Ishikawa (cell line): Measurements from ENCODE around the gene HABP2.

Source experiments
- CEBPB ChIP-seq: IDR thresholded peaks from 2 replicates; pipeline ENCODE4 v1.6.1; 2012
- CREB1 ChIP-seq: IDR thresholded peaks from 2 replicates; pipeline ENCODE4 v1.6.1; 2012; ENCODE audit warnings: low read depth
- EGR1 ChIP-seq: IDR thresholded peaks from 2 replicates; pipeline ENCODE4 v1.6.1; 2012
- EP300 ChIP-seq: IDR thresholded peaks from 2 replicates; pipeline ENCODE4 v1.6.1; 2012; ENCODE audit warnings: borderline replicate concordance
- FOXM1 ChIP-seq: IDR thresholded peaks from 2 replicates; pipeline ENCODE4 v1.6.1; 2012; ENCODE audit warnings: low read depth, borderline replicate concordance
- NFIC ChIP-seq: IDR thresholded peaks from 2 replicates; pipeline ENCODE4 v1.6.1; 2012
- RAD21 ChIP-seq: IDR thresholded peaks from 2 replicates; pipeline ENCODE4 v1.6.1; 2012; ENCODE audit warnings: low read depth
- TAF1 ChIP-seq: IDR thresholded peaks from 2 replicates; pipeline ENCODE4 v1.6.1; 2012; ENCODE audit warnings: low read depth, mild to moderate bottlenecking
- TCF12 ChIP-seq: IDR thresholded peaks from 2 replicates; pipeline ENCODE4 v1.6.1; 2012; ENCODE audit warnings: low read depth
- TEAD4 ChIP-seq: IDR thresholded peaks from 2 replicates; pipeline ENCODE4 v1.6.1; 2012
- YY1 ChIP-seq: IDR thresholded peaks from 2 replicates; pipeline ENCODE4 v1.6.1; 2012; ENCODE audit warnings: low read depth
- ZBTB7A ChIP-seq: IDR thresholded peaks from 2 replicates; pipeline ENCODE4 v1.6.1; 2012; ENCODE audit warnings: low read depth
- TF ChIP-seq, protein P1 (sequence below): IDR thresholded peaks from 2 replicates; pipeline ENCODE4 v1.6.1; 2012
- TF ChIP-seq, protein P2 (sequence below): IDR thresholded peaks from 2 replicates; pipeline ENCODE4 v1.6.1; 2012
- TF ChIP-seq, protein P3 (sequence below): IDR thresholded peaks from 2 replicates; pipeline ENCODE4 v1.6.1; 2012; ENCODE audit warnings: low read depth, mild to moderate bottlenecking

The HABP2 gene

DNA sequence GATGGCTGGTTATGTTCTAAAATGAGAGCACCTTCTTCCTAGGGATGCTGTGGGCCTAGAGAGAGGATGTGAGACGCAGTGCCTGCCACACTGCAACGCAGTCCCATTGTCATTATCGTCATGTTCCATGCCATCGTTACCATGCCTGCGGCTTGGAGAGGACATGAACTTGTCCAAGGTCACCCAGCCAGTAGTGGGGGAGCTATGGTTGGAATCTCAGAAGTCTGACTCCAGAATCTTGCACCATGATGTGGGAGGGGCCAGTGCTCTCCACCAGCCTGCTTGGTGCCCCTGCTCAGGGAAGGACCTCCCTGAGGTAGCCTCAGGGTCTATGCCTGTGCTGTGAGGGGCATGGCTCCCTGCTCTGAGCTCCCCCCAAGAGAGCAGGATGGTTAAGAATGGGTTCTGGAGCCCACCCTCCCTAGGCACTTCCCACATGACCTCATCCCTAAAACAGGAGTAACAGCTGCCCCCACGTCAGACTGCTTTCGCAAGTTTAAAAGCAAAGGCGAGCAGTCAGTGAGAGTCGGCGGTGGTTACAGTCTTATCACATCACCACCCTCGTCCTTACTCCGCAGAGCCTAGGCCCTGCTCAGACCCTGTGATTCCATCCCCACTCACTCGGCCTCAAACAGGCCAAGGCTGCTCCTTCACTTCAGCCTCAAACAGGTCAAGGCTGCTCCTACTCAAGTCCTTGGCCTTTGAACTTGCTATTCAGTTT lies 50.4 kb downstream of the HABP2 start:
- TF ChIP-seq FOXM1 (no peak), TCF12 (no peak), RAD21 (no peak), TEAD4 (no peak), NFIC (no peak), EGR1 (no peak), CEBPB (no peak), TAF1 (no peak), EP300 (no peak), CREB1 (no peak), YY1 (no peak)
- TF ChIP-seq, protein P1, sequence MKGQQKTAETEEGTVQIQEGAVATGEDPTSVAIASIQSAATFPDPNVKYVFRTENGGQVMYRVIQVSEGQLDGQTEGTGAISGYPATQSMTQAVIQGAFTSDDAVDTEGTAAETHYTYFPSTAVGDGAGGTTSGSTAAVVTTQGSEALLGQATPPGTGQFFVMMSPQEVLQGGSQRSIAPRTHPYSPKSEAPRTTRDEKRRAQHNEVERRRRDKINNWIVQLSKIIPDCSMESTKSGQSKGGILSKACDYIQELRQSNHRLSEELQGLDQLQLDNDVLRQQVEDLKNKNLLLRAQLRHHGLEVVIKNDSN: no peak
- TF ChIP-seq, protein P2, sequence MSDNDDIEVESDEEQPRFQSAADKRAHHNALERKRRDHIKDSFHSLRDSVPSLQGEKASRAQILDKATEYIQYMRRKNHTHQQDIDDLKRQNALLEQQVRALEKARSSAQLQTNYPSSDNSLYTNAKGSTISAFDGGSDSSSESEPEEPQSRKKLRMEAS: no peak
- TF ChIP-seq, protein P3, sequence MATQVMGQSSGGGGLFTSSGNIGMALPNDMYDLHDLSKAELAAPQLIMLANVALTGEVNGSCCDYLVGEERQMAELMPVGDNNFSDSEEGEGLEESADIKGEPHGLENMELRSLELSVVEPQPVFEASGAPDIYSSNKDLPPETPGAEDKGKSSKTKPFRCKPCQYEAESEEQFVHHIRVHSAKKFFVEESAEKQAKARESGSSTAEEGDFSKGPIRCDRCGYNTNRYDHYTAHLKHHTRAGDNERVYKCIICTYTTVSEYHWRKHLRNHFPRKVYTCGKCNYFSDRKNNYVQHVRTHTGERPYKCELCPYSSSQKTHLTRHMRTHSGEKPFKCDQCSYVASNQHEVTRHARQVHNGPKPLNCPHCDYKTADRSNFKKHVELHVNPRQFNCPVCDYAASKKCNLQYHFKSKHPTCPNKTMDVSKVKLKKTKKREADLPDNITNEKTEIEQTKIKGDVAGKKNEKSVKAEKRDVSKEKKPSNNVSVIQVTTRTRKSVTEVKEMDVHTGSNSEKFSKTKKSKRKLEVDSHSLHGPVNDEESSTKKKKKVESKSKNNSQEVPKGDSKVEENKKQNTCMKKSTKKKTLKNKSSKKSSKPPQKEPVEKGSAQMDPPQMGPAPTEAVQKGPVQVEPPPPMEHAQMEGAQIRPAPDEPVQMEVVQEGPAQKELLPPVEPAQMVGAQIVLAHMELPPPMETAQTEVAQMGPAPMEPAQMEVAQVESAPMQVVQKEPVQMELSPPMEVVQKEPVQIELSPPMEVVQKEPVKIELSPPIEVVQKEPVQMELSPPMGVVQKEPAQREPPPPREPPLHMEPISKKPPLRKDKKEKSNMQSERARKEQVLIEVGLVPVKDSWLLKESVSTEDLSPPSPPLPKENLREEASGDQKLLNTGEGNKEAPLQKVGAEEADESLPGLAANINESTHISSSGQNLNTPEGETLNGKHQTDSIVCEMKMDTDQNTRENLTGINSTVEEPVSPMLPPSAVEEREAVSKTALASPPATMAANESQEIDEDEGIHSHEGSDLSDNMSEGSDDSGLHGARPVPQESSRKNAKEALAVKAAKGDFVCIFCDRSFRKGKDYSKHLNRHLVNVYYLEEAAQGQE: no peak

DNA sequence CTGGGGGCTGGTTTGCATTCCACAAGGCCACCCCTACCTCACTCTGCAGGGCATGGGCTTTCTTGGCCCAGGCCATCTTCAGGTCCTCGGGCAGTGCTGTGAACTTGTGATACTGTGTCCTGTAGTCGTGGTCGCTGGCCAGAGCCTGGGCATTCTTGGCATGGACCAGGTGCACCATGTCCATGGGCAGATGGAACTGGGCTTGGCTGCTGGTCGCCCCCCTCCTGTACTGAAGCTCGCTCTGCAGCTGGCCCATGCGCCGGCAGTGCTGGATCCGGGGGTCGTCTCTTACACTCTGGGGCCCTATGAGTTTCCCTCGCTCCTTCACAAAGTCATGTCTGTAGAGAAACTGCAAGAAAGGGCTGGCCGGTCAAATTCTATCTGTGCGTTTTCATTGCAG lies 51.7 kb downstream of the HABP2 start:
- TF ChIP-seq CREB1 (no peak), TCF12 (no peak), EP300 (no peak), TAF1 (no peak), RAD21 (no peak), EGR1 (no peak), TEAD4 (no peak), NFIC (no peak), FOXM1 (no peak), YY1 (no peak), CEBPB (no peak), ZBTB7A (no peak)
- TF ChIP-seq, protein P3: no peak
- TF ChIP-seq, protein P2: no peak
- TF ChIP-seq, protein P1: no peak

DNA sequence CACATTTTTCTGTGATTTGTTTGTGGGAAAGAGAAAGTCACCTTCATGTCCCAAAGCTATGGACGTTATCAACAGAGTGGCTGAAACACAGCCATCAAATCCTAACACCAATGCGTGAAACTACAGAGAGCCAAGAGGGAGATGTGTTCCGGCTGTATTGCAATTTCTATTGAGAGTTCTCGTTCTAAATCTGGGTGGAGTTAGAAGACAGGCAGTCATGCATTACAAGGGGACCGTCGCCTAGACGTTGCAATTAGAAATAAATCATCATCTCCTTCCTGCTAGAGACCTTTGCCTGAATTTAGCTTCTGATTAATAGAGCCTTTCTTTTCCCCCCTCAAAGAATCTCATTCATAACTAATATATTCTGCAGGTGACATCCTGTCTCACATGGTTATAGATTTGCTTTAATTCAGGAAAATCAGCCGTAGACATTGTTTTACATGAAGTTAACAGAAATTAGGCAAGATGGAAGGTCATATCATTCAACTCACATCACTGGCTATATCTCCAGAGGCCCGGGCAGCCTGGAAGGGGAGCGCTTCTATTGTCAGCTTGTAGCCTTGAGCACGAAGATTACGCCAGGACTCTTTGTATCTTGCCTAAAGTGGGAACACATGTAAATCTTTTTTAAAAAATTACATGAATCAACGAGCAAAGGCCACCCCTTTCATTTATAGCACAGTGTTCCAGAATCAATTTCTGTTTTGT lies 52.6 kb downstream of the HABP2 start:
- TF ChIP-seq FOXM1: no peak

DNA sequence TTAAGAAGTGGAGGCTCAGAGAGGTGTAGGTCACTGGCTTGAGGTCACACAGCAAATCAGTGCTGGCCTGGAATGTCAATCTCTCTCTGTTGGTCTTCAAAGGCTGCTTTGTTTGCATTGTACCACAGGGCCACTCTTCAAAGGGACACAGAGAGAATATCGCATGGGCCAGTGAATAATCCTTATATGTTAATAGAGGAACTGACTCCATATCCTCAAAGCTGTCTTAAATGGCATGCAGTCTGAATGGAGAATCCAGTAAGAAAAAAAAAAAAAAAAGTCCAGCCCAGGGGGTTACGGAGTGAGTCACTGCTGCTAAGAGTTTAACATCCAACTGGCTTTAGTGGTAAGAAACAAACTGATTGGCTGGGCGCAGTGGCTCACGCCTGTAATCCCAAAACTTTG lies 56.9 kb downstream of the HABP2 start:
- TF ChIP-seq NFIC: no peak
- TF ChIP-seq, protein P1: no peak
- TF ChIP-seq FOXM1: no peak
- TF ChIP-seq ZBTB7A: no peak
- TF ChIP-seq CEBPB: no peak
- no peak for TF ChIP-seq EGR1
- TF ChIP-seq EP300: no peak
- no peak for TF ChIP-seq CREB1
- TF ChIP-seq TCF12: no peak
- no peak for TF ChIP-seq YY1
- TF ChIP-seq, protein P3: no peak
- TF ChIP-seq TAF1: no peak
- TF ChIP-seq RAD21: no peak
- TF ChIP-seq TEAD4: no peak
- TF ChIP-seq, protein P2: no peak
